H4 (cell line): Measurements from ENCODE around the gene TGFBR2. TPM values are rescaled to one million over a fixed set of nuclear protein-coding genes. Genes with fewer than 3 reads are reported as not detected.

Source experiments
- DNase-seq: peaks from one replicate; pipeline ENCODE4 v3.0.0-alpha.2; 2015; ENCODE audit warnings: low spot score
- total RNA-seq: library from RNA; depleted of rRNA; stranded (reverse); fragments of >200 nt; shearing (Covaris generic); gene quantifications from 2 replicates; pipeline ENCODE4 v1.2.3, GENCODE V29; 2014

Gene TGFBR2
- total RNA-seq, 1 experiment from 2014 or later, result 13.4 TPM

DNA sequence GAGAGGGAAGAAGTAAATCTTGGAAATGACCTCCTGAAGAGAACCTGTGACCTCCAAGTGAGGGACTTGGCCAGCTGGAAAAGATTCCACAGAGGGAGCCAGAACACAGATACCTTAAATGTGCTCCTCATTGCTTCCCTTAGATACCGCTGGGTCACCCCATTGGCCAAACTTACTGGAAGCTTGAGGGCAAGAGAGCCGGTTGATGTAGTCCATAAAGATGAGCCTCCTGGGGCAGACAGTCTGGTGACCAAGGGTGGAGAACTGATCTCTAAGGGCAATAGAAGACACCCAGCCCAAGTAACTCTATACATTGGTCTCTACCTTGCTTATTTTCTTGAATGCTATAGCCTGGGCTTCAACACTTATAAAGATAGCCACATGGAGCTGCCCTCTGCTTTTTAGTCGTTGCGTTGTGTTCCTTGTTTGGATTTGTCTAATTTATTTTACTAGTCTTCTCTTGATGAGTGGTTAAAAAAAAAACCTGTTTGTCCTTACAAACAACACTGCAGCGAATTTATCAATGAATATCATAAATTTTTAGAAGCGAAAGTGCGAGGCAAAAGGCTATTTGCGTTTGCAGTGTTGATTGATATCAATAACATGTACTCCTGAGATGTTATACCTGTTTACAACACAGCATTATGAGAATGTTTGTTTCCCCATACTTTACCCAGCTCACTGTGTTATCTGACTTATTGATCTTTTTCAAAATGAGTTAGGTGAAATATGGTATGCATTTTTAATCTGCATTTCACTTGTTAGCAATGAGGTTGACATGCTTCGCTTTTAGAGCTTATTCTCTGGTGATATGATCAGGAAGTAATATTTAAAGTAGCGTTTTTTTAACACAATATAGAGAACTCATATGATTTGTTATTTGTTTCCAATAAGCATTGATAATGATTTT is 31.2 kb downstream of the TGFBR2 start:
- DNase-seq, result no peak

DNA sequence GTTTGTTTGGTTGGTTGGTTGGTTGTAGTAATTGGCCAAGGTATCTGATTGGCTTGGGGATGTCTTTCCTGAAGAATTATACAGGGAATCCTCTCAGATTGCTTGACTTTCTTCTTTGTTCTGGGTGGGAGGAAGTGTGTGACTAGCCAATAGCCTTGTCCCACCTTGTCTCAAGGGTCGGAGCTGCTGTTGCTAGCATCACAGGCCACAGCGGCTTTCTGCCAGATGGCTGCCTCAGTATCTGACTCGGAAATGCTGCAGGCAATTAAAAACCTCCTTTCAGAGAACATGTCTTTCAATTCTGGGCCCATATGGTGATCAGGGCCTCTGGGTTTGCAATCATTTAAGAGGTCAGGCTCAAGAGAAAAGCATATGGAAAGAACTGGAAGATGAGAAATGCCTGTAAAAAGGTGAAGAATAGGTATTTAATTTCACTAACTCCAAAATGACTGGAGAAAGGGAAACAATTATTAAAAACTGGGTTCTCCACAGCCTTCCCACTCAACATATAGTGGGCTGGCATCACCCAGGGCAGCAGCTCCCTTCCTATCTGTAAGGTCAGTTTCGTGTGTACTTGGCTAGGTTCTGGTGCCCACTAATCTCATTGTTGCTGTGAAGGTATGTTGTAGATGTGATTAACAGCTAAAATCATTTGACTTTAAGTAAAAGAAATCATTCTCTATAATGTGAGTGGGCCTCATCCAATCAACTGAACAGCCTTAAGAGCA is 32.4 kb downstream of the TGFBR2 start:
- no peak for DNase-seq

DNA sequence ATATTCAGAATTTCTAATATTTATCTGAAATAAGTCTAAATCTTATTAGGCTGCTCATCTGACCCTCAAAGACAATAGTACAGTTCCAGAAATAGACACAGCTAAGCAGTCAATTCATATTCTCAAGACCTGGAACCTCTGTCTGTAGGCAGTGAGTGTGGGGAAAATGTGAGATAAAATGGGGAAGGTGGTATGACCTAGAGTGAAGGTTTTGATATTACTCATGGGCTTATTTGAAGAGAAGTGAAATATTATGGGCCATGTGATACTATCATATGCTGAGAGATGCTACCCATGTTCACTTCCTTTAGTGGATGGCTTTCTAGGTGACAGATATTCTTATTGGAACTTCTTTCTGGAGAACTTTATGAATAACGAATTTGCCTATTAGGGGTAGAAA is 33.5 kb downstream of the TGFBR2 start:
- no peak for DNase-seq

GRCh38 chr3:30640851-30641250 is 34.5 kb downstream of the TGFBR2 start:
- no peak for DNase-seq

- DNase-seq, result no peak
Observed at GRCh38 chr3:30641416-30642251, 35.2 kb downstream of the TGFBR2 start.

GRCh38 chr3:30642849-30643361 is 36.5 kb downstream of the TGFBR2 start:
- DNase-seq, result no peak

GRCh38 chr3:30643763-30644462 is 37.5 kb downstream of the TGFBR2 start:
- DNase-seq, result no peak

GRCh38 chr3:30644615-30645014 is 38.2 kb downstream of the TGFBR2 start:
- DNase-seq, result no peak

- DNase-seq, result no peak
Observed at GRCh38 chr3:30645077-30645476, 38.7 kb downstream of the TGFBR2 start.

DNA sequence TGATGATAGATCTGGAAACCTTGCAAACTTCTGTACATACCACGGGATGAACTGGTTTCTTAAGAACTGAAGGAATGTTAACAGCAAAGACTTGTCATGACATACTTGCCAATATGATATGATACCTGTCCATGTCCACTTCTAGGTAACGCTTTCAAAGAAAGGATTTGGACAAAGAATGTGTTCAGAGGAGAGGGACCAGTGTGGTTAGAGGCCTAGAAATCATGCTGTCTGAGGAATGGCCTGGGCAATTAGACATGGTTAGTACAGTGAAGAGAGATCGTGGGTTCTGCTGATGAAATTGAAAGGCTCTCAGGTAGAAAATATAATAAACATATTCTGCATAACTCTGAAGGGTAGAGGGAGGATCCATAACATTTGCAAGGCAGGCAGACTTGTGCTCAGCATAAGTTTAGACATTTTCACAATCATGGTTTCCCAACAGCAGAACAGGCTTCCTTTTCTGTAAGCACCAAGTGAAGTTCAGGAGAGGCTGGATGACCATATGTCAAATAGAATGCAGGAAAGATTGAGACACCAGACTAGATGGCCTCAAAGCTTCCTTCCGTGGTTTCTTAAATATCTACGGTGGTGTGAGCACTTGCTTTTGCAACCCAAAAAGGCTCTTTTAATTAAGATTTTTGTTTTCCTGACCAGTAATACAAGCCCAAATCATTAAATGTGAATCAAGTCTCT is 39.9 kb downstream of the TGFBR2 start:
- DNase-seq, result no peak

- no peak for DNase-seq
Observed at GRCh38 chr3:30646961-30647752, 40.8 kb downstream of the TGFBR2 start.

GRCh38 chr3:30648670-30649357 is 42.4 kb downstream of the TGFBR2 start:
- DNase-seq, result no peak

DNA sequence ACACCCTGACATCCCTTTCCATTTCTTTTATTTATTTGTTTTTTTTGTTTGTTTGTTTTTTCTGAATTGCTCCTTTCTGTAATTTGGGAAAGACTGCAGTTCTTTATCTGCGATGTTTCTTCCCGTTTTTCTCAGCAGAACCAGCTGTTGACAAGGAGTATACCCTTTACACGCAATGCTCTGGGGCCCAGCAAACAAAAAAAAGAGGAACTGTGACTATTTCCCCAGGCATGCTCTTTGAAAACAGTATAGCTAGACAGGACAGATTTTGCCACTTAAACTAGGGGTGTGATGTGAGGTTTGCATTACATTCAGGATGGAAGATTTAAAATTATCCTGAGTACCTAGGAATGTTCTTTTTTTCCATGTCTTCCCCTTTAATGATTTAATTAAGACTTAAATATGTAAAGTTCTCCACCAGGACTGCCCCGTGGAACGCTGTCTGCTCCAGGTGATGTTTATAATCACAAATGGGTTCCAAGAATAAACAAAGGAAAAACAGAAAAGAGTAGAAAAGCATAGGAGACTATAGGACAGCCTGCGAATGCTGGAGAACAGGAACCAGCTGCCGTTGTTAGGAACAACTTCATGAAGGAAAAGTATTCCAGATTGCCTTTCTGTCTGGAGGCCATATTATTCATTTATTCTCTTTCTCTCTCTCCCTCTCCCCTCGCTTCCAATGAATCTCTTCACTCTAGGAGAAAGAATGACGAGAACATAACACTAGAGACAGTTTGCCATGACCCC is 43.3 kb downstream of the TGFBR2 start:
- no peak for DNase-seq

GRCh38 chr3:30650348-30650995 is 44.1 kb downstream of the TGFBR2 start:
- DNase-seq, result no peak

GRCh38 chr3:30654269-30654668 is 47.9 kb downstream of the TGFBR2 start:
- no peak for DNase-seq

DNA sequence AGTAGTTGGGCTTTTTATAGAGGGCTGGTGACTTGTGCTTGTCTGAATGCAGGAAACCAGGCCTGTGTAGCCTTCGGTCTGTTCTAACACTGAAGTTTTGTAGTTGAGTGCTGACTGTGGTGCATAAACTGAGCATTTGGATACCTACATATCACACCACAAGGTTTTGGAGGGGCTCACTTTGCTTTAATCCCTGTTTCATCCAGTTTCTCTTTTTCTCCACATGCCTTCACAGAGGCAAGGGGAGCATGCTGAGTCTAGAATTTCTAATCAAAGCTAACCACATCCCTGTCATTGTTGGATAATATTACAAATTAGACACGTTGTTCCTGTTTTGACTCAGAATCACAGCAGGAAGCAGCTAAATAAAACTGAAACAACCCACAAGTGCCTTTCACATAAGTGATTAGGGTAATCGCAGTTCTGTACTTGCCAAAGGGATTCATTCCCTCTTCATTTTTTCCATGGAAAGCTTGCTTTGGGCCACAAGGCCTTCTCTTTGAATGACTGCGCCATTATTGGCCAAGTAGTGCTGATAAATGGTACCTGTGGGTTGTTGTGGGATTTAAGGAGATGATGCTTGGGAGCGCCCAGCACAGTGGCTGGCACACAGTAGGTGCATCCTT is 48.9 kb downstream of the TGFBR2 start:
- DNase-seq, result peak; percentile 70

- DNase-seq, result no peak
Observed at GRCh38 chr3:30656624-30657141, 50.3 kb downstream of the TGFBR2 start.
